Activated CD8-positive, alpha-beta memory T cell treated with anti-CD3 and anti-CD28 coated beads for 24 hours (primary cell): ENCODE data around the gene TRIM74.
A peak's percentile ranks its signal among the peaks of the same experiment; 100 is the strongest.
"Not testable (repeated sequence)": the region's sequence is repeated elsewhere in the genome, so short reads cannot be mapped to it uniquely, and the experiment has no call there.

Experiments used
- DNase-seq: peaks from one replicate; pipeline ENCODE4 v3.0.0-alpha.2; 2020

Gene TRIM74

DNA sequence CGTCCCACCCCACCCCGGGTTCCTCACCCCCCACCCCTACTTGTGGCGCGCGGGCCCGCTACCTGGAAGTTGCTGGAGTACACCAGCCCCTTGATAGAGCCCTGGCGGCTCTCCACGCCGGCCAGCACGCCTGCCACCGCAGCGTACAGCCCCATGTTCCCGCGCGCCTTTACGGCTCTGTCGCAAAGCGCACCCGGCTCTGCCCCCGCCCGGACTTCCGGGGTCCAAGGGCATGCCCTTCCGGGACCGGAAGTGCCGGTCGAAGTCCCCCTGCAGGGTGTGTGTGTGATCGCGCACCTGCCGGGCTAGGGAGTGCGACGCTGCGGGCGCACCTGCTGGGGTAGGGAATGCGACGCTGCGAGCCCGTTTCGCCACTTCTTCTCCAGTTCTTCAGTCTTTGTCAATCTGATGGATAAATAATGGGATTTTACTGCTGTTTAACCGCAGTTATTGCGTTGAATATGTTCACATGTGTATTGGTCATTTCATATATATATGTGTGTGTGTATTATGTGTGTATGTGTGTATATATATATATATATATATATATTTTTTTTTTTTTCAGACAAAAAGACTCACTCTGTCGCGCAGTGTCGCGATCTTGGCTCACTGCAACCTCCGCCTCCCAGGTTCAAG, 14.6 kb downstream of the TRIM74 start:
- DNase-seq = not testable (repeated sequence)

DNA sequence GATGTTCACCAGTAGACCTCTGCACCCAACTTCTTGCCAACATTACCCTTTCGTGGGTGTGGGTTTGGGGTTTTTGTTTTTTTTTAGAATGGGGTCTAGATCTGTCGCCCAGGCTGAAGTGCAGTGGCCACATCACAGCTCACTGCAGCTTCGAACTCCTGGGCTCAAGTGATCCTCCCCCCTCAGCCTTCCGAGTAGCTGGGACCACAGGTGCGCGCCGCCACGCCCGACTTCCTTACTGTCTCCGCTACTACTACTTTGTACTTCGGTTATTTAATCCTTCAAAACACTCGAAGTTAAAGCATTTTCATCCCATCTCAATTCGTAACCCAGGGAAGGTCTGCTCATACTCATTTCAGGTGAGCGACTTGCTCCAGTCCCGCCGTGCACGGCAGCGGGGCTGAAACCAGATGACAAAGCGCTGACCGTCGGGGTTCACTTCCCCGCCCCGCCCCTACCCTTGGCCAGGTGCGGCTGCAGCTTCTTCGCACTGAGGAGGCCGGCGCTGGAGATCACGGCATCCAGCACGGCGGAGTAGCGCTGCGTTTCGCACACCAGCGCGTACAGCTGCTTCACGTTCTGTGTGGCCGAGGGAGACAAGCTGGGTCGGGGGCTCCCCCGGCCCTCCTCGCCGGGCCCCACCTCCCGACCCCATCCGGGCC, 15.2 kb downstream of the TRIM74 start:
- not testable (repeated sequence) for DNase-seq

DNA sequence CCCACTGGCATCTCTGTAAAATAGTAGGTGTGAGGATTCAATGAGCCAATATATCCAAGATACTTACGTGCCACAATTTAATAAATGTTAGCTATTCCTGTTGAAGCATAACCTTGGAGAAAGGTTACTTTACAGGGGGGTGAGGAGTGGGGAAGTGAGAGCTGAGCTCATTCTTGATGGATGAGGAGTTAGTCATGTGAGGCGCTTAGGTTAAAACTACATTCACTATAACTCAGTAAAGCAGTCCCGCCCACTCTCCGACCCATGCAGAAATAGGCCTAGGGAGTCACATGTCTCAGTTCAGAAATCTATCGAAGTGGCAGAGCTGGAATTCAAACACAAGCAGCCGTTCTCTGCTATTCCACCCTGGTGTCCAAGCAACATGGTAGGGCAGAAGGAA, 18.8 kb downstream of the TRIM74 start:
- not testable (repeated sequence) for DNase-seq

DNA sequence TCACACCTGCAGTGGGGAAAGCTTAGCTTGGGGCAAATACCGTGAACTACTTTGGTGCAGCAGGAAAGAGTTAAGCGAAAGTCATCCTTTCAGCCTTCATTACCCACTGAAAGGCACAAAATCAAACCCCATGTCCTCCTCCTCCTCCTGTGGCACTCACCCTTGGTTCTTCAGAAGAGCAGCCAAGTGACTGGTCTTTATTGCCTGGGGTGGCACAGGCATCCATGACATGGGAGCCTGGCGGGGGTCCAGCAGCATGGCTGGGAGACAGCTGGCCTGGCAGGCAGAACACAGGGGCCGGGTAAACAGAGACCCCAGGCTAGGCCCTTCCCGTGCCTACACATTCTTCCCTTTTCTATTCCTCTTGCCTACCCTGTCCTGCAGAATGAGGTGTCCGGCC, 19.6 kb downstream of the TRIM74 start:
- not testable (repeated sequence) for DNase-seq

DNA sequence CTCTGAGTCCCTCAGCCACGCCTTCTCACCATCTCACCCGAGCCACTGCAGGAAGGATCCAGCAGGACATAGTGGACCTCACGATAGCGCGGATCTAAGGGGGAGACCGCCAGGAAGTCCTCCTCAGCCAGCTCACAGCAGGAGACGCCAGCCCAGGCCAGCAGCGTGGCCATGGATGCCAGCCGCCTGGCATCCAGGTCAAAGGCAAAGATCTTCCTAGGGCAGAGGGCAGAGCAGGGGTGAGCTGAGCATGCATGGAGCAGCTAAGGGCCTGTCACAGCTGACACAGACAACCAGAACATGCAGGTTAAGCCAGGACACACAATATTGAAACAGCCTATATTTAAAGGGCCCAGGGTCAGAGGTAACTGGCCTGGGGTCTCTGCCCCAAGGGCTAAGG, 20.0 kb downstream of the TRIM74 start:
- not testable (repeated sequence) for DNase-seq

DNA sequence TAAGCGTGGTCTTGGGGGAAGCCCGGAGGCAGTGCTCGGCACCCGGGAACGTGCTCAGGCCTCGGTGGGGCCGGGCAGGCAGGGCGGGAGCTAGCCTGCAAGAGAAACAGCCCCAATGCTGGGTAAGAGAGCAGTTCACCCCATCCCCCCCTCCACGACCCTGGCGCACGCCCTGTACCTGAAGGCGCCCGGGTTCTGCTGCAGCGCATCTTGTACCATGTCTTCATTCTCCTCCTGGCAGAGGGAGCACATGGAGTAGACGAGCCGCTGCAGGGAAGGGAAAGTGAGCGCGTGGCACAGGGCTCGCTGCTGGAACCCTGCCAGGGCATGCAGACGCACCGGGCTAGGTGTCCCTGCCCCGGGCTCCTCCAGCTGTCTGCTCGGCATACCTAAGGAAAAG, 20.6 kb downstream of the TRIM74 start:
- DNase-seq = not testable (repeated sequence)

DNA sequence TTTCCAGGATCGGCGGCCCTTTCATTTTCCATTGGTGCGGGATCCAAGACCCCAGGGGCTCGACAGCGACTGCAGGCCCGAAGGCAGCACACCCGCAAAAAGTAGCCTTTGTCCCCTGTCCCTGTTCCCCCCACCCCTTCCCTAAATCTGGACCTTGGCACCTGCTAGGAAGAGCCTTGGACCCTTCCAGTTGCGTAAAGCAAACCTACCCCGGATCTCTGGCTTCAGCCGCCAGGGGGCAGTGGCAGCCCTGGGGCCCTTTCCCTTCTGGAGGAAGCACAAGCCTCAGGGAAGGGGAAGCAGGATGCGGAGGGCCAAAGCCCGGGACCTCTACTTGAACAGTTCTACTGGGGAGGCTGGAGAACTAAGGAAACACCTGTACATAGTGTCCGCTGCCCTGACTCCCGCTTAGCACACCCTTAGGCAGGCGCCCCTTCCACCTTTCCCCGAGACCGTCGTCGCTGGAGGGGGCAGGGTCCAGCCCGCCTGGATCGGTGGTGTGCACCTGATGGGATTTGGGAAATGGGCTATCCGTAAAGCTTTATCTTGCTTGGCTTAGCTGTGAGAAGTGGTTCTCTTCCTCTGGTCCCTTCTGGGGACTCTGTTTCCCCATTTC, 23.0 kb downstream of the TRIM74 start:
- not testable (repeated sequence) for DNase-seq

DNA sequence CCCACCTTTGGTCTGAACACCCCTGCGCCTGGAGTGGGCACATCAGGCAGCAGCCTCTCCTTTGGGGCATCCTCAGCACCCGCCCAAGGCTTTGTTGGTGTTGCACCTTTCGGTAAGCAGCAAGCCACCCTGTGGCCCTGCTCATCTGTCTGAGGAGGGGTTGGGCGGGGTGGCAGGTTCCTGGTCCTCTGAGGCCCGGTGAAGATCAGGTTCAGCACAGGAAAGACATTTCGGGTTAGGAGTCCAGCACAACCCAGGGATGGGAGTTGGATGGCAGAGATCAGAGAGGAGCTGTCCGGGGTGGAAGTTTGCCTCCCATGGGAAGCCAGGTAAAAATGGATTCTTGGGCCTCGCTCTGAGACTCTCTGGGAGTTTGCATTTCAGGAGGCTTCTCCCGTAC, 23.7 kb downstream of the TRIM74 start:
- DNase-seq = not testable (repeated sequence)

DNA sequence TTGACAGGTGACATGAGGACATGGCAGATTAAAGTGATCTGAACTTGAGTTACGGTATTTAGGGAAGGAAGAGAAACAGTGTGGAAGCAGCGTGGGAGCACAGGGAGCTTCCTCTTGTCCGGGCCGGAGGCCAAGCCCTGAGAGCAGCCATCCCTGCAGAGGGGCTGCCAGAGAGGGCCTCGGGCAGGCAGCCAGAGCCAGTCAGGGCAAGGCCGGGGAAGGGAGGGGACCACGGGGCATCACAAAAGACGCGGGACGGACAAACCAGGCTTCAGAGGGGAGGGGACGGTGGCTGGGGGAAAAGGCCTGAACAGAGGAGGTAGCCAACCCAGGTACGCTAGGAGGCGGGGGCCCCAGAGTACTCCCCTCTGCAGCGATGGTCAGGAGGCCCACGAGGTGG, 24.3 kb downstream of the TRIM74 start:
- DNase-seq = not testable (repeated sequence)

DNA sequence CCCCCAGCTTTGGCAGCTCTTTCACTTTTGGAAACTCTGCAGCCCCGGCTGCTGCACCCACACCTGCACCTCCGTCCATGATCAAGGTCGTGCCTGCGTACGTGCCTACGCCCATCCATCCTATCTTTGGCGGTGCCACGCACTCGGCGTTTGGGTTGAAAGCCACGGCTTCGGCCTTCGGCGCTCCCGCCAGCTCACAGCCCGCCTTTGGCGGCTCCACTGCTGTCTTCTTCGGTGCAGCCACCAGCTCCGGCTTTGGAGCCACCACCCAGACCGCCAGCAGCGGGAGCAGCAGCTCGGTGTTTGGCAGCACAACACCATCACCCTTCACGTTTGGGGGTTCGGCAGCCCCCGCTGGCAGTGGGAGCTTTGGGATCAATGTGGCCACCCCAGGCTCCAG, 26.3 kb downstream of the TRIM74 start:
- DNase-seq = not testable (repeated sequence)

DNA sequence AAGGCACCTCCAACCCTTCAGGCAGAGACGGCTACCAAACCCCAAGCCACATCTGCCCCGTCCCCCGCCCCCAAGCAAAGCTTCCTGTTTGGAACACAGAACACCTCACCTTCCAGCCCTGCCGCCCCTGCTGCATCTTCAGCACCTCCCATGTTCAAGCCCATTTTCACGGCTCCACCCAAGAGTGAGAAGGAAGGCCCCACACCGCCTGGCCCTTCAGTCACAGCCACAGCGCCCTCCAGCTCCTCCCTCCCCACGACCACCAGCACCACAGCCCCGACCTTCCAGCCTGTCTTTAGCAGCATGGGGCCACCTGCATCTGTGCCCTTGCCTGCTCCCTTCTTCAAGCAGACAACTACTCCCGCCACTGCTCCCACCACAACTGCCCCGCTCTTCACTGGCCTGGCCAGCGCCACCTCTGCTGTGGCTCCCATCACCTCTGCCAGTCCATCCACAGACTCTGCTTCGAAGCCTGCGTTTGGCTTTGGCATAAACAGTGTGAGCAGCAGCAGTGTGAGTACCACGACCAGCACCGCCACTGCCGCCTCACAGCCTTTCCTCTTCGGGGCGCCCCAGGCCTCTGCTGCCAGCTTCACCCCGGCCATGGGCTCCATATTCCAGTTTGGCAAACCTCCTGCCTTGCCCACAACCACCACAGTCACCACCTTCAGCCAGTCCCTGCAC, 27.1 kb downstream of the TRIM74 start:
- not testable (repeated sequence) for DNase-seq

DNA sequence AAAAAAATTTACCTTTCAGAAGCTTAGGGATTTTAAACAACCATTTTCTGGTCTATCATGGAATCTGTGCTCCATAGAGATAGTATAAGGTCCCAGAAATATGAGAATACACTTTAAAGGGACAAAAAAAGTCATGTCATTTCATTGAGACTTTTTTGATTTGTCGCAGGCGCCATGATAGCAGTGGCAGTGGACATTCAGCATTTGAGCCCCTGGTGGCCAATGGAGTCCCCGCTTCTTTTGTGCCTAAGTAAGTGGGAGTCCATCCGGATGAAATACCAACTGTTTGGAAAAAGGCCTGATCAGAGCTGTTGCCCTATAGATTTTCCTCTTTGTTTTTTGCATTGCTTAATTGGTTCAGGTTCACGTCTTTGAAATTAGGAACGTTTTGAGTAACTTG, 41.0 kb downstream of the TRIM74 start:
- not testable (repeated sequence) for DNase-seq

DNA sequence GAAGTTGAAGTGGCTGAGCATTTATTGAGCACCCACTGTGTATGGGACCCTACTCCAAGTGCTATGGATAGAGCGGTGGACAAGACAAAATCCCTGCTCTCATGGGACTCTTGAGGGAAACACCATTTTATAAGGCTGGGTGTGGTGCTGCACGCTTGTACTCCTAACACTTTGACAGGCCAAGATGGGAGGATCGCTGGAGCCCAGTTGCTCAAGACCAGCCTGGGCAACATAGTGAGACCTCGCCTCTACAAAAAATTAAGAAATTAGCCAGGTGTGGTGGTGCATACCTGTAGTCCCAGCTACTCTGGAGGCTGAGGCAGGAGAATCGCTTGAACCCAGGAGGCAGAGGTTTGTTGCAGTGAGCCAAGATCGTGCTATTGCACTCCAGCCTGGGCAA, 41.5 kb downstream of the TRIM74 start:
- DNase-seq = not testable (repeated sequence)

DNA sequence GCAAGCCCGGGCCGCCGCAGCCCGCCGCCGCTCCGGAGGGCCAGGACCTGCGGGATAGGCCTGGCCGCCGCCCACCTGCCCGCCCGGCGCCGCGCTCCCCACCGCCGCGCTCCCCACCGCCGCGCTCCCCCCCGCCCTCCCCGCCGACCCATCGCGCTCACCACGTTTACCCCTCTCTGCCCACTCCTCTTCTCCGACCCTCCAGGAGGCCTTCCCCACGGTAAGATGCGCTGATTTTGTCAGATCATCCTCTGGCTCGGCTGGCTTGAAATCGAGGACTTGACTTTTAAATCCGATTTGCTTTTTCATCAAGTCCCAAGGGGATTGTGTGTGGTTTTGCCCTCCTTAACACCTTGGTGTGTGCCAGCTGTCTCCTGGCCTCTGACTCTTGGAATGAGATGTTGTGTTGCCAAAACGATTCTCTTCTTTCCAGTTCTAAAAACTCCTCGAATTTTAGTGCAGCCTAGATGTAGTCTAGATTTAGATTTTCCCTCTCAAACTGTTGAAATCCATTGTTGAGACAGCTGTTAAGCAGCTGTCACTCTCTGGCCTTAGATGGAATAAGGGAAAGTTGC, 43.6 kb downstream of the TRIM74 start:
- no peak for DNase-seq

DNA sequence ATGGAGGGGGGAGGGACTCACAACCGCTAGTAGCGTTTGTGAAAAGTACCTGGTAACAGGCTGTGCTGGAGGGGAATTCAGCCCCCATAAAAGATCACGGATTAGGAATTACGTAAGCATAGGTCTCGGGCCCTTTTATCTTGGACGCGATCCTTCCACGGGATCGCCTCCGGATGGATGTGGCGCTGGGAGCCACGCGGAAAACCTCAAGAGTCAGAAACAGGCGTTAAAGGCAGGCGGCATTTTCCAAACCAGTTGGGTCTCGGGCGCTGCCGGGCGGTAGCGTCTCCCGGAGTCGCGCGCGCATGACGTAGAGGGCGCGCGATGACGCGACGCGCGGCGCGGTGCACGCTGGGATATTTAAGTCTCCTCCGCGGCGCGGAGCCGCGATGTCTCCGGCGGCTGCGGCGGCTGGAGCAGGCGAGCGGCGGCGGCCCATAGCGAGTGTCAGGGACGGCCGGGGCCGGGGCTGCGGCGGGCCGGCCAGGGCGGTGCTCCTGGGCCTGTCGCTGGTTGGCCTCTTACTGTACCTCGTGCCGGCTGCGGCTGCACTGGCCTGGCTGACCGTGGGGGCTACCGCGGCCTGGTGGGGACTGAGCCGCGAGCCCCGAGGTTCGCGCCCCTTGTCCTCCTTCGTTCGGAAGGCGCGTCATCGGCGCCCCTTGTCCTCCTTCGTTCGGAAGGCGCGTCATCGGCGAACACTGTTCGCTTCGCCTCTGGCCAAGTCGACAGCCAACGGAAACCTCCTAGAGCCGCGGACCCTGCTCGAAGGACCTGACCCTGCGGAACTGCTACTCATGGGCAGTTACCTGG, 44.3 kb downstream of the TRIM74 start, which contains the start of gene POM121:
Gene POM121, plus strand, starts transcription at position 363 of the 813 bp plus-strand sequence. Its CDS starts 27 bp downstream, at position 390.
- DNase-seq = peak; percentile 93

DNA sequence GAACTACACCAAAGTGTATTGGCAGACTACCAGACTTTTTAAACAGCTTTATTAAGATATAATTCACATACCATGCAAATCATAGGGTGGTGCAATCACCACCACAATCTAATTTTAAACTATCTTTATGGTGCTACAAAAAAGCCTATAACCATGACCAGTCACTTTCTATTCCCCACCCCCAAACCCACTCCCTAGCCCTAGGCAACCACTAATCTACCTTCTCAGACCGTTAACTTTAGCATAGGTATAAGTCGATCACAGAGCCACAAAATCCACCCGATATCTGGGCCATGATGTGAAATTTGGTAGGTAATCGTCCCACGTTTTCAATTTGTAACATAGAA, 44.9 kb downstream of the TRIM74 start:
- no peak for DNase-seq

DNA sequence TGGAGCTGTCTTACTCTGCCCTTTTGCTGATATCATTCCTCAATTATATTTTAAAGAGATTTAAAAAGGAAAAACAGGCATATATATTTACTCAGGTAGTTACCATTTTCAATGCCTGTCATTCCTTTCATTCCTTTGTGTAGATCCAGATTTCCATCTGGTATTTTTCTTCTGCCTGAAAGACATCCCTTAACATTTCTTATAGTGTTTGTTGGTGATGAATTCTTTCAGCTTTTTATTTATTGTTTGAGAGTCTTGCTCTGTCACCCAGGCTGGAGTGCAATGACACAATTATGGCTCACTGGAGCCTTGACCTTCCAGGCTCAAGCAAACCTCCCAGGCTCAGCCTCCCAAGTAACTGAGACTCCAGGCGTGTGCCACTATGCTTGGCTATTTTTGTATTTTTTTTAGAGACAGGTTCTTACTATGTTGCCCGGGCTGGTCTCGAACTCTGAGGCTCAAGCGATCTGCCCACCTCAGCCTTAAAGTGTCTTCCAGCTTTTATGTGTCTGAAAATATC, 50.0 kb downstream of the TRIM74 start:
- no peak for DNase-seq

DNA sequence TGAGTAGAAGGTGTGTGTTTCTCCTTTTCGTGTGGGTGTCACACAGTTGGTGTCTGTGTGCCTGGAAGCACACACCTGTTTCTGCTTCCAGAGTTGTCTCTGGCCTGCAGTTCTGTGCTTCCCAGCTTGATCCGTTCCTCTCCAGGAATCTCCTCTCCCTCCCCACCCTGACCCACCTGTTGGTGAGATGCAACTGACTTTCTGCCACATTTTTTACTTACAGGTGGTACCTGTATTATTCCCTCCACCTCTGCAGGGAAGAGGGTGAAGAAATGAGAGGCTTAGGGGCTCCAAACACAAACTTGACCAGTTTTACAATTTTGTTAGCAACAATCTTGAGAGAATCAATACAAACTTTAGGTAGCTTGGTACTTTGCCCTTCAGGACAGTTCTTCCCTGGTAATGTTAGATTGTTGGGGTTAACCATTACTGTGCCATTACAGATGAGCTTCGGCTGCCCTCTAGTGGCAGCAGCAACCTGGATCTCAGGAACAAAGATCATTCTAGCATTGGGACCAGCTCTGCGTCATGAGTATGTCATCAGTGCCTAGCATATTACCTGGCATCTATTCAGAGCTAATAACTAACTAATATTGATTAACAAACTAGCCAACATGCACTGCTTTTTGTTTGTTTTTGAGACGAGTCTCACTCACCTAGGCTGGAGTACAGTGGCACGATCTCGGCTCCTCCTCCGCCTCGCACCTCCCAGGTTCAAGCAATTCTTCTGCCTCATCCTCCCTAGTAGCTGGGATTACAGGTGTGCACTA, 54.3 kb downstream of the TRIM74 start:
- peak; percentile 73 for DNase-seq

DNA sequence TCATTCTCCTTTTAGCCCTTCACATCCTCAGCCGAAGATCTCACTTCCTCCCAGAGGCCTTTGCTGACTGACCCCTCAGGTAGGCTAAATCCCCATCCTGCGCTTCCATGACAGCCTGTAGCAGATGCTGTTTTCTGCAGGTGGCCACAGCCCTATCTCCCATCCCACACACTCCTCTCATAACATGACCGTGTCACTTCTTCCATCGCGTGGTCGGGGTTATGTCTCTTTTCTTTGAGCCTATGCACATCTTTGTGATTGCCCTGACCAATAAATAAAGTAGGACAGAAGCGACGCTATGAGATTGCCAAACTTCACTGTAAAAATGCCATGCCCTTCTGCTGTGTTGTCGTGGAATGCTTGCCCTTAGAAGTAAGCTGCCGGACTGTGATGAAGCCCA, 55.5 kb downstream of the TRIM74 start:
- DNase-seq = not testable (repeated sequence)

DNA sequence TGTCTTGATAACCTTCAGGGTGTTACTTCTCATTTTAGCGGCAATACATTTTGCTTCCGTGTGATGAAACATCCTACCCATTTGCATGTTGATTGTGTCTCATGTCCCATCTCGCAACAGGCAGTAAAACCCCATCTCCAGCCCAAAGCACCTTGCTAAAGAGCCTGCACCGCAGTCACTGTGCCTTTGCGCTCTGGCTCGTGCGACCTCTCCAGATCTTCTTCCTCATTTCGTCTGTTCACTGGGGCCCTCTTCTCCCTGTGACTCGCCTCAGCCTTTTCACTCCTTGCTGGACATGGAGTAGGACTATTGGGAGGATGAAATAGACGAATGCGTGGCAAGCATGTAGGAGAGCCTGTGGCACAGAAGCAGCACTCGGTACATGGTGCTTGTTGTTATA, 57.9 kb downstream of the TRIM74 start:
- DNase-seq = not testable (repeated sequence)
